Esophagus squamous epithelium (tissue), 5 donors: ENCODE measurements around the gene ATRN. TPM values are rescaled to one million over a fixed set of nuclear protein-coding genes. Genes with fewer than 3 reads are reported as not detected.
A peak's percentile ranks its signal among the peaks of the same experiment; 100 is the strongest.

Source experiments
- DNase-seq: peaks from one replicate; lab custom pipeline; 2025; lab: John Stamatoyannopoulos, UW
- H3K27ac ChIP-seq, 4 donors: fragments of 200-600 bp; sonication (generic); one replicate each; pipeline ENCODE4 v1.5.1; 2016 to 2019; ENCODE audit warnings: mild to moderate bottlenecking in 1 of 4
- H3K27me3 ChIP-seq, 4 donors: fragments of 200-600 bp; sonication (generic); 1 replicate in 3 of 4; 2 replicates in 1 of 4; pipeline versions ENCODE4 v1.5.1 to v1.6.0; 2017 to 2021; ENCODE audit warnings: antibody characterized with exemption in 1 of 4
- H3K36me3 ChIP-seq, 3 donors: fragments of 200-600 bp; sonication (generic); one replicate each; pipeline ENCODE4 v1.5.1; 2016 to 2019
- H3K4me1 ChIP-seq, 3 donors: fragments of 200-600 bp; sonication (generic); one replicate each; pipeline ENCODE4 v1.5.1; 2017 to 2019
- H3K4me3 ChIP-seq, 4 donors: fragments of 200-600 bp; sonication (generic); 1 replicate in 3 of 4; 2 replicates in 1 of 4; pipeline ENCODE4 v1.5.1; 2016 to 2019; ENCODE audit warnings: mild to moderate bottlenecking in 2 of 4, moderate library complexity in 1 of 4
- H3K9me3 ChIP-seq, 3 donors: fragments of 200-600 bp; sonication (generic); one replicate each; pipeline ENCODE4 v1.5.1; 2016 to 2019
- POLR2A ChIP-seq, 4 donors: fragments of 450-650 bp; IDR thresholded peaks; one replicate each; pipeline ENCODE4 v1.6.1; 2017; ENCODE audit warnings: antibody characterized with exemption in 4 of 4, mild to moderate bottlenecking in 4 of 4, moderate library complexity in 3 of 4
- WGBS, 2 donors: methylation state at CpG; one replicate each; pipeline ENCODE4 v1.1.5; 2018; 5-methylcytosine and 5-hydroxymethylcytosine counted together
- intact Hi-C: fragments of 100-400 bp; cut with DNase I; formaldehyde crosslinking; loops from one replicate; pipeline ENCODE4 v1.15.0; 2022
- total RNA-seq, 4 donors: library from RNA; depleted of rRNA; stranded (reverse); fragments of >200 nt; gene quantifications; one replicate each; pipeline ENCODE4 v1.1.0, GENCODE V29; 2016
- TF ChIP-seq, protein P1 (sequence below), 6 experiments: fragments of 450-650 bp in 4 of 6; fragments of 200-600 bp in 2 of 6; sonication (generic) in 2 of 6; IDR thresholded peaks; one replicate each; pipeline ENCODE4 v1.5.1; 2016 to 2019; ENCODE audit warnings: antibody characterized with exemption in 6 of 6, mild to moderate bottlenecking in 4 of 6, moderate library complexity in 4 of 6
- donor health status: DM: yes; HTN: yes; CAD: no.

Gene ATRN
- total RNA-seq, 4 donors from 2014 or later, result 15.4 to 23.1 (median 21.4) TPM

DNA sequence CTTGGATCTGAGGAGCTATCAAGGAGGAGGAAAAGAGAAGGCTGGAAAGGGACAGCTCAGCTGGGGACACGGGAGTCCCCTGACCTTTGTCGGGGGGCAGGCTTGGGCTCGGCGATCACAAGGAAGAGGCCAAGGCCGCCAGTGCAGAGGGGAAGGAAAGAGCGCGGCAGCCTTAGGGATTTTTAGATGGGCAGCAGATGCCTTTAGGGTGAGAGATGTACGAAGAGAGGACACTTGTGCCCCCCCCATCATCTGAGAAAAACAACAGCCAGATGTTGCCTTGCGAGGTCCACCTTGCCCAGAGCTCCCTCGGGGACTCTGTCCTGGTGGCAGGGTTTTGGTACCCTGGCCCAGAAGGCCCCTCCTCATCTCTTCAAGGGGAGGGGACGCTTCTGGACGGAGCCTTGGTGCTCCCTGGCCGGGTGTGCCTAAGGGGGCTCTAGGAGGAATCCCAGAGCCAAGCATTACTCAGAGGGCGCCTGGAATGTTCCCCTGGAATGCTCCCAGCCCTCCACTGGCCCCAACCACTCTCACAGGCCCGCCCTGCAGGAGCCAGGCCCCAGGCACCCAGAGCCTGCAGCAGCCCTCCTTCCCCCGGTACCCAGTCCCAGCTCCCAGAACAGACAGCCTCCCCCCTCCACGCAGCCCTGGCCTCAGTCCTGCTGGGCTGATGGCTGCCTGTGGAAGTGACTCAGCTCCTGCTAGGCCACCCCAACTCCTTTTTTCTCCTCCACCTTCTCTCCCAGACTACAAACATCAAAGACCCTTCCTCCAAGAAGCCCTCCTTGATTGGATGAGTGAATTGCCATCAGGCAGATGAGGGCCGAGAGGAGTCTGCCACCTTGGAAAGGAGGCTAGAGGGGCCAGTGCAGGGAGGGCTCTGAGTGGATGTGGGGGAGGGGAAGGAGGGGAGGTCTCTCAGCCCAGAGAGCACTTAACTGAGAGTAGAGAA, 209.2 kb downstream of the ATRN start:
- intact Hi-C loops, result loop anchor here (5.0 to 10.0 kb wide), 2 partner anchors 32 to 405 kb away; partner anchors contain the start of gene SIGLEC1
- Histone ChIP-seq H3K27me3 (peaks cover 0 to 78% (median 5%) of the 10 kb centered on the region in 4 donors), H3K4me1 (peaks cover 15 to 55% (median 30%) of the 10 kb centered on the region in 3 donors), H3K9me3 (no peaks in the 10 kb centered on the region), H3K27ac (peak overlapping the region; percentile 80 to 95 (median 88)), H3K4me3 (peak overlapping the region; percentile 27 to 77 (median 52)), H3K36me3 (no peaks in the 10 kb centered on the region)
- WGBS, 2 donors, result 41 to 55% methylated on average over 12 of the region's 18 CpGs
- DNase-seq, result no peak
- TF ChIP-seq POLR2A (IDR thresholded peaks at IDR 0.05), result peak in 2 of 4 donors; percentile 30 to 42
- TF ChIP-seq, protein P1, sequence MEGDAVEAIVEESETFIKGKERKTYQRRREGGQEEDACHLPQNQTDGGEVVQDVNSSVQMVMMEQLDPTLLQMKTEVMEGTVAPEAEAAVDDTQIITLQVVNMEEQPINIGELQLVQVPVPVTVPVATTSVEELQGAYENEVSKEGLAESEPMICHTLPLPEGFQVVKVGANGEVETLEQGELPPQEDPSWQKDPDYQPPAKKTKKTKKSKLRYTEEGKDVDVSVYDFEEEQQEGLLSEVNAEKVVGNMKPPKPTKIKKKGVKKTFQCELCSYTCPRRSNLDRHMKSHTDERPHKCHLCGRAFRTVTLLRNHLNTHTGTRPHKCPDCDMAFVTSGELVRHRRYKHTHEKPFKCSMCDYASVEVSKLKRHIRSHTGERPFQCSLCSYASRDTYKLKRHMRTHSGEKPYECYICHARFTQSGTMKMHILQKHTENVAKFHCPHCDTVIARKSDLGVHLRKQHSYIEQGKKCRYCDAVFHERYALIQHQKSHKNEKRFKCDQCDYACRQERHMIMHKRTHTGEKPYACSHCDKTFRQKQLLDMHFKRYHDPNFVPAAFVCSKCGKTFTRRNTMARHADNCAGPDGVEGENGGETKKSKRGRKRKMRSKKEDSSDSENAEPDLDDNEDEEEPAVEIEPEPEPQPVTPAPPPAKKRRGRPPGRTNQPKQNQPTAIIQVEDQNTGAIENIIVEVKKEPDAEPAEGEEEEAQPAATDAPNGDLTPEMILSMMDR (IDR thresholded peaks at IDR 0.05), result no peak

DNA sequence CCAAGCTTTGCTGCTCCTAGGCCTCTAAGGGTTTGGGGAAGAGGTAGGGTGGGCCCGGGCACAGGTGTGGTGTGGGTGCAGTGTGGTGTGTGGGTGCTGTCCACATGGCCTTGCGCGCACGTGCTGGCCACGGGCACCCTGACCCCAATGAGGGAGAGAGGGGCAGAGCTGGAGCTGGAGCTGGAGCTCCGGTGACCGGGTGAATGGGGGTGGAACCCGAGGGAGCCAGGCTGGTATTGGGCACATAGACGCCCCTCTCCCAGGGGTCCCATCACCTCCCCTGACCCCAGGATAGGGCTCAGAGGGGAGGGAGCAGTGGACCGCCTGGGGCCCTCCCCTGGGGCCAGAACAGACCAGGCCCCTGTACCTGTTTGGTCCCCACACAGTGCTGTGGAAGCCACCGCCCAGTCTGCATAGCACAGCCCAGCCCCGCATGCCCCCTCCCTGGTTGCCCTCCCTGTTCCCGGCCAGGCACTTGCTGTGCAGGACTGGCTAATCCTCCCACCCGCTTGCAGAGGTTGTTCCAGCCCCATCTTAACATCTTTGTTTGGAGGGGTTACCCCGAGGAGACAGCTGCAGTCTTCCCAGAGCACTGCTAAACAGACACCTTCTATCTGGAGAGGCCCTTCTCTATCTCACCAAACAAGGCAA, 210.0 kb downstream of the ATRN start:
- 67 to 73% methylated on average over 4 to 5 of the region's 15 CpGs for WGBS, 2 donors
- TF ChIP-seq POLR2A (IDR thresholded peaks at IDR 0.05), result no peak
- TF ChIP-seq, protein P1 (IDR thresholded peaks at IDR 0.05), result no peak
- DNase-seq, result no peak
- Histone ChIP-seq H3K27me3 (peaks cover 0 to 70% (median 5%) of the 10 kb centered on the region in 4 donors), H3K4me1 (peaks cover 15 to 55% (median 30%) of the 10 kb centered on the region in 3 donors), H3K9me3 (no peaks in the 10 kb centered on the region), H3K27ac (peak overlapping the region; percentile 80 to 95 (median 88)), H3K4me3 (peak overlapping the region; percentile 27 to 77 (median 52)), H3K36me3 (no peaks in the 10 kb centered on the region)
- intact Hi-C loops, result no loop called here

DNA sequence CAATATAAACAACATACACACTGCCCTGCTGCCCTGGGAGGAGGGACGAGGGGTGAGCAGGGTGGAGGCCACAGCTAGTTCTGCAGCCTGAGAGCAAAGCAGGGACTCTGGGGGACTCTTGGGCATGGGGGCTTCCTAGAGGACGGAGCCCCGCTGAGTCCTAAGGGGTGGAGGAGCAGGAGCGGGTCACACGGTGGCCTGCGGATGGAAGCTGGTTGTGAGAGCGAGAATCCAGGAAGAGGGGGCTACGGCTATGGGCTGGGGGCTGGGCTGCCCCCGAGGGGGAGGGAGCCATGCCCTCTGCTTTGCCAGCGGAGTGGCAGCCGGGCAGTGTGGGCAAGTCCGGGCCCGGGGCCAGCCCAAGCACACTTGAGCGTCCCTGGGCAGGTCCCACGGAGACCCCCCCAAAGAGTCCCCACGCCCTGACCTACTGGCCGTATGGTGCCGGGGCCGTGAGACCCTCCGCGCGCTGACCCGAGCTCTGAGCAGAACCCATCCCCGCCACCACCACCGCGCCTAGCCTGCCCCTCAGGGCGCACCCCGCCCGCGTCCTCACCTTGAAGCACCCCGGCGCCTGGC, 210.6 kb downstream of the ATRN start:
- 2 to 5% methylated on average over 6 to 12 of the region's 32 CpGs for WGBS, 2 donors
- Histone ChIP-seq H3K27ac (peak overlapping the region; percentile 80 to 95 (median 88)), H3K9me3 (no peaks in the 10 kb centered on the region), H3K36me3 (no peaks in the 10 kb centered on the region), H3K27me3 (peaks cover 0 to 63% (median 5%) of the 10 kb centered on the region in 4 donors), H3K4me3 (peak overlapping the region; percentile 27 to 77 (median 52)), H3K4me1 (peaks cover 18 to 57% (median 31%) of the 10 kb centered on the region in 3 donors)
- intact Hi-C loops, result no loop called here
- no peak for TF ChIP-seq POLR2A (IDR thresholded peaks at IDR 0.05)
- TF ChIP-seq, protein P1 (IDR thresholded peaks at IDR 0.05), result no peak
- DNase-seq, result no peak

DNA sequence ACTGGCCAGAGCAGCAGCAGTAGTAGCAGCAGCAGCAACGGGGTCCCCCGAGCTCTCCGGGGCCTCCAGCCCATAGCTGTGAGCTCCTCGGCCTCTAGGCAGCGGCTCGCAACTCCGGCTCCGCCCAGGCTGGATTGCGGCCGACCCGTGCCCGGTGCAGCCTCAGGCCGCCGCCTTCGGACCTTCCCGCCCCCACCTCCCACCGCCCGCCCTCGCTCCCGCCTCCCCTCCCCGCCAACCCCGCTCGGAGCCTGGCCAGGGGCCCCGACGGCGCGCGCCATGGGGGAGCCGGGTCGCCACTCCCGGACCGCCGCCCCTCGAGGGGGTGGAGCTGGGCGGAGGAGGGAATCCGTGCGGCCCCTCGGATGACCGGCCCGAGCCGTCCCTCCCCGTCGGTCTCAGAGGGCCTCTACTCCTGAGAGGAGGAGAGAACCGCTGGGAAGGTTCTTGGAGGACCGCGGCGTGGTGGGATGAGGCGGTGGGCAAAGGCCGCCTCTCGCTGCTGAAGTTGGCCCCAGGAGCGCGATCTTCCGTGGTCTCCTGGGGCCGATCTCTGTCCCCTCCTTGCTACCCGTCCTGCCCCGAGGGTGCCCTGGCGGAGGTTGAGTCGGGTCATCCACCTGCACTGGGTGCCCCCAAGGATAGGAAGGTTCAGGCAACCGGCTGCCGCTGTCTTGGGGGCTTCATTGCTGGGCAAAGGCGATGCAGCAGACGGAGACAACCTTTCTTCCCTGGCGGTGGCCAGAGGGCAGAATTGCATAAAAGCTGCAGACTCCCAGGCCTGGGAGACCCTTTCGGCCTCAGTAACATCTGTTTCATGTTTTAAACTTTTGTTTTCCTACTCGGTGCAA, 211.3 kb downstream of the ATRN start, which contains the start of gene ADAM33:
TSS of gene ADAM33 (minus strand) at position 80 of the 851 bp plus-strand sequence. CDS start at position 74, 6 bp downstream.
- peaks cover 0 to 58% (median 5%) of the 10 kb centered on the region in 4 donors for H3K27me3 ChIP-seq
- intact Hi-C loops, result no loop called here
- no peaks in the 10 kb centered on the region for H3K9me3 ChIP-seq
- TF ChIP-seq, protein P1 (IDR thresholded peaks at IDR 0.05), result no peak
- TF ChIP-seq POLR2A (IDR thresholded peaks at IDR 0.05), result peak in 2 of 4 donors; percentile 28 to 32
- H3K36me3 ChIP-seq, result no peaks in the 10 kb centered on the region
- WGBS, 2 donors, result 14 to 16% methylated on average over 3 to 11 of the region's 65 CpGs
- H3K27ac ChIP-seq, result peak within 1 kb of the TSS; percentile 80 to 95 (median 88)
- no peak for DNase-seq
- peaks cover 25 to 57% (median 31%) of the 10 kb centered on the region in 3 donors for H3K4me1 ChIP-seq
- peak within 1 kb of the TSS; percentile 27 to 77 (median 52) for H3K4me3 ChIP-seq
